SH-SY5Y (cell line): Measurements from ENCODE around the gene CUL1.

ENCODE experiments used
- GATA2 ChIP-seq: IDR thresholded peaks from 2 replicates; pipeline ENCODE4 v1.6.1; 2011; ENCODE audit warnings: mild to moderate bottlenecking, low read depth, low read length
- GATA3 ChIP-seq: IDR thresholded peaks from 2 replicates; pipeline ENCODE4 v1.6.1; 2011; ENCODE audit warnings: low read depth, mild to moderate bottlenecking, low read length, moderate library complexity

DNA sequence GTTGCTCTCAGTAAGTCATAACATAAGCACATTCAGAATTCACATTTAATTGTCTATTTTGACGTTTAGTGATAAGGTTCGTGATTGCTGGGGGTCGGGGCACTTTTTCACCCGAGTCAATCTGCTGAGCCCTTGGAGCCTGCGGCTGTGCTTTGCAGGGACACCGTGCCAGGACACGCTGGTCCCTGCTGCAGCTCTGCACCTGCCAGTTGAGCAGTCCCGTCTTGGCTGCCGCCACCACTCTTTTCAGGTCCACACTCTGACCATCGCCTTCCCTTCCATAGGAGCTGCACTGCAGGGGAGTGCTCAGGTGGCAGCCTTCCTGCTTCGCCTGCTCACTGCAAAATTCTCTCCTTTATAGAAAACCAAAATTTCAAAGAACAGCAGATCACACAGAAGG lies 36.4 kb downstream of the CUL1 start:
- TF ChIP-seq GATA3 (no peak), GATA2 (no peak)
